Mucosa of descending colon (tissue), 3 donors: ENCODE results near the gene ADNP. TPM values are rescaled to one million over a fixed set of nuclear protein-coding genes. Genes with fewer than 3 reads are reported as not detected.
A peak's percentile ranks its signal among the peaks of the same experiment; 100 is the strongest.

ENCODE experiments used
- ATAC-seq: fragments of 200-7000 bp; cut with Tn5 transposase; one replicate; pipeline ENCODE4 v1.9.1; 2020; ENCODE audit warnings: mild to moderate bottlenecking, moderate library complexity
- DNase-seq, 3 donors: peaks; one replicate each; pipeline ENCODE4 v3.0.0-alpha.2; 2020
- H3K36me3 ChIP-seq: fragments of 200-600 bp; one replicate; pipeline ENCODE4 v1.8.0; 2021; ENCODE audit warnings: low read depth, mild to moderate bottlenecking
- H3K4me1 ChIP-seq: fragments of 200-600 bp; one replicate; pipeline ENCODE4 v1.8.0; 2021; ENCODE audit warnings: low read depth, mild to moderate bottlenecking
- H3K4me3 ChIP-seq: fragments of 200-600 bp; one replicate; pipeline ENCODE4 v1.8.0; 2021; ENCODE audit warnings: mild to moderate bottlenecking
- H3K9me3 ChIP-seq: fragments of 200-600 bp; one replicate; pipeline ENCODE4 v1.8.0; 2021; ENCODE audit warnings: mild to moderate bottlenecking
- CTCF ChIP-seq: fragments of 200-600 bp; IDR thresholded peaks from one replicate; pipeline ENCODE4 v1.8.0; 2022; ENCODE audit warnings: antibody characterized with exemption, mild to moderate bottlenecking
- intact Hi-C, 2 donors: fragments of 100-400 bp; cut with DNase I in 1 of 2; cut with micrococcal nuclease in 1 of 2; formaldehyde crosslinking; loops; one replicate each; pipeline versions ENCODE4 v1.11.0 to v1.11.1; 2022; cut with DNase I, micrococcal nuclease
- total RNA-seq, 3 donors: library from RNA; stranded (reverse); fragmentation: NEBNext Ultra II Directional in 2 of 3; extraction: Animal tissue kit (Norgen Biotek cat#: 25700) in 2 of 3; gene quantifications; one replicate each; pipeline versions ENCODE4 v1.2.1 to v1.2.4, GENCODE V29; 2021 to 2023
- donor health status: DM: no; HTN: no; CAD: no; lungs with moderate emphysema.
- donor health status: DM: no; HTN: no; CAD: no.
- donor health status: DM: no; HTN: yes; CAD: no.

ADNP gene
- total RNA-seq, 3 donors from 2014 or later = 51.3 to 68.6 (median 61.4) TPM

GRCh38 chr20:50958615-50959542 lies 27.6 kb upstream of the ADNP start, which contains the start of gene MOCS3:
TSS of gene MOCS3 (plus strand) at chr20:50958818. CDS start at chr20:50958843, 25 bp downstream.
- peak; percentile 92 for ATAC-seq
- intact Hi-C loops = no loop called here
- Histone ChIP-seq H3K36me3 (no peaks in the 10 kb centered on the region), H3K9me3 (no peaks in the 10 kb centered on the region), H3K4me3 (peak within 1 kb of the TSS; percentile 90), H3K4me1 (peaks cover 22% of the 10 kb centered on the region)
- DNase-seq = peak; percentile 78 to 88 (median 81)
- TF ChIP-seq CTCF = no peak

GRCh38 chr20:50957798-50958614 lies 26.8 kb upstream of the ADNP start, which contains the start of gene DPM1:
TSS of gene DPM1 (minus strand) at chr20:50958532. CDS start at chr20:50958523, 9 bp downstream.
- DNase-seq = peak; percentile 86 to 93 (median 87)
- Histone ChIP-seq H3K9me3 (no peaks in the 10 kb centered on the region), H3K36me3 (no peaks in the 10 kb centered on the region), H3K4me1 (peaks cover 22% of the 10 kb centered on the region), H3K4me3 (peak within 1 kb of the TSS; percentile 90)
- intact Hi-C loops = no loop called here
- ATAC-seq = peak; percentile 94
- TF ChIP-seq CTCF = no peak

- ATAC-seq = no peak
- Histone ChIP-seq H3K9me3 (no peaks in the 10 kb centered on the region), H3K4me1 (peaks cover 22% of the 10 kb centered on the region), H3K4me3 (peak overlapping the region; percentile 90), H3K36me3 (no peaks in the 10 kb centered on the region)
- intact Hi-C loops = no loop called here
- no peak for DNase-seq
- no peak for TF ChIP-seq CTCF
Observed at GRCh38 chr20:50957276-50957675, 26.0 kb upstream of the ADNP start.

GRCh38 chr20:50953821-50954220 lies 22.6 kb upstream of the ADNP start:
- intact Hi-C loops = no loop called here
- H3K36me3 ChIP-seq = no peaks in the 10 kb centered on the region
- TF ChIP-seq CTCF = no peak

GRCh38 chr20:50953196-50953595 lies 22.0 kb upstream of the ADNP start:
- no peak for DNase-seq
- H3K4me3 ChIP-seq = no peak overlapping the region
- ATAC-seq = no peak
- no peak for TF ChIP-seq CTCF
- no peaks in the 10 kb centered on the region for H3K36me3 ChIP-seq
- H3K4me1 ChIP-seq = peaks cover 14% of the 10 kb centered on the region
- intact Hi-C loops = no loop called here
- H3K9me3 ChIP-seq = no peaks in the 10 kb centered on the region

More at GRCh38 chr20:50953821-50954220, 22.6 kb upstream of the ADNP start:
- H3K9me3 ChIP-seq = no peaks in the 10 kb centered on the region
- ATAC-seq = no peak
- no peak for DNase-seq
- H3K4me1 ChIP-seq = peaks cover 14% of the 10 kb centered on the region
- H3K4me3 ChIP-seq = no peak overlapping the region
